Fibroblast of lung (primary cell): ENCODE measurements around the gene PHLDB3.

ENCODE experiments used
- CTCF ChIP-seq, 2 donors: IDR thresholded peaks in 1 of 2; conservative IDR thresholded peaks in 1 of 2; 1 replicate in 1 of 2; 2 replicates in 1 of 2; pipeline ENCODE4 v1.5.1; 2011 to 2012; ENCODE audit warnings: low read length in 2 of 2, control low read depth in 1 of 2, inconsistent platforms in 1 of 2, low read depth in 1 of 2, mild to moderate bottlenecking in 1 of 2
- EZH2 ChIP-seq: IDR thresholded peaks from 2 replicates; pipeline ENCODE4 v1.5.1; 2012; ENCODE audit warnings: low read length, control low read depth, mild to moderate bottlenecking; ENCODE audit errors: missing control alignments

GRCh38 chr19:43460362-43461016, 44.1 kb downstream of the PHLDB3 start:
- TF ChIP-seq CTCF (conservative IDR thresholded peaks at IDR 0.05 in 1 of 2, IDR thresholded peaks at IDR 0.05 in 1 of 2; ENCODE audit: low read depth in 1 of 2, low read length in 2 of 2): no peak
- TF ChIP-seq EZH2: no peak
